Measurements from ENCODE around the gene TRPC5OS. TPM values are rescaled to one million over a fixed set of nuclear protein-coding genes. Genes with fewer than 3 reads are reported as not detected.

The TRPC5OS gene
- total and polyA plus RNA-seq, 2 of the 13 experiments (the other 11 are each of a cell fraction or from before 2014, with no cell fraction given): not detected

- TF ChIP-seq, protein P1, sequence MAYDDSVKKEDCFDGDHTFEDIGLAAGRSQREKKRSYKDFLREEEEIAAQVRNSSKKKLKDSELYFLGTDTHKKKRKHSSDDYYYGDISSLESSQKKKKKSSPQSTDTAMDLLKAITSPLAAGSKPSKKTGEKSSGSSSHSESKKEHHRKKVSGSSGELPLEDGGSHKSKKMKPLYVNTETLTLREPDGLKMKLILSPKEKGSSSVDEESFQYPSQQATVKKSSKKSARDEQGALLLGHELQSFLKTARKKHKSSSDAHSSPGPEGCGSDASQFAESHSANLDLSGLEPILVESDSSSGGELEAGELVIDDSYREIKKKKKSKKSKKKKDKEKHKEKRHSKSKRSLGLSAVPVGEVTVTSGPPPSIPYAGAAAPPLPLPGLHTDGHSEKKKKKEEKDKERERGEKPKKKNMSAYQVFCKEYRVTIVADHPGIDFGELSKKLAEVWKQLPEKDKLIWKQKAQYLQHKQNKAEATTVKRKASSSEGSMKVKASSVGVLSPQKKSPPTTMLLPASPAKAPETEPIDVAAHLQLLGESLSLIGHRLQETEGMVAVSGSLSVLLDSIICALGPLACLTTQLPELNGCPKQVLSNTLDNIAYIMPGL (CRISPR knock-in tag; IDR thresholded peaks at IDR 0.05; ENCODE audit: borderline replicate concordance in 1 of 2, low read depth in 1 of 2): no peak
These were observed 27.4 kb upstream of the TRPC5OS start (continued) for GRCh38 chrX:111848541-111848940.

GRCh38 chrX:111850975-111851374, 25.0 kb upstream of the TRPC5OS start:
- BruUV-seq (replicated peaks): no TSS peak
- H3K4me2 ChIP-seq (ENCODE audit: low read depth, low read length): no peak overlapping the region
- POLR2A ChIA-PET: no interaction called here
- no peaks in the 10 kb centered on the region for H4K20me1 ChIP-seq (ENCODE audit: insufficient read depth, low read length)
- intact Hi-C loops (cut with micrococcal nuclease; ENCODE audit: unreplicated experiment) (no loop called here), in situ Hi-C loops (cut with HindIII; ENCODE audit: extremely low pct_ligation_motif_present, low pct_unique_long_range_greater_than_20kb) (no loop called here)
- H3K9me3 ChIP-seq (ENCODE audit: low read length): no peaks in the 10 kb centered on the region
- DNase-seq (ENCODE audit: low spot score) (no peak), FAIRE-seq (no peak), ATAC-seq (no peak)
- H3K27me3 ChIP-seq (ENCODE audit: control insufficient read depth in 1 of 2, insufficient read depth in 2 of 2, low read length in 2 of 2): no peaks in the 10 kb centered on the region
- no peak overlapping the region for H3K4me3 ChIP-seq (replicated peaks in 1 of 3; ENCODE audit: insufficient read depth in 1 of 3, low read depth in 2 of 3, low read length in 3 of 3)
- H3K36me3 ChIP-seq (replicated peaks in 1 of 2; ENCODE audit: control insufficient read depth in 1 of 2, insufficient read depth in 2 of 2, low read length in 2 of 2): no peaks in the 10 kb centered on the region
- CTCF ChIA-PET (ENCODE audit: low intra/inter-chr PET ratio, low total read pairs): no interaction called here
- H2AFZ ChIP-seq (ENCODE audit: low read length): no peak overlapping the region
- no peaks in the 10 kb centered on the region for H3K79me2 ChIP-seq (ENCODE audit: insufficient read depth, low read length)
- no peak for TF ChIP-seq NFYC (CRISPR knock-in tag; IDR thresholded peaks at IDR 0.05)
- no peak for TF ChIP-seq U2AF2 (IDR thresholded peaks at IDR 0.05; ENCODE audit: low read depth, low read length)
- TF ChIP-seq ZNF780A (CRISPR knock-in tag; IDR thresholded peaks at IDR 0.05): no peak
- no peak for TF ChIP-seq MED13 (CRISPR knock-in tag; IDR thresholded peaks at IDR 0.05)
- TF ChIP-seq THYN1 (CRISPR knock-in tag; IDR thresholded peaks at IDR 0.05; ENCODE audit: borderline replicate concordance, low read depth): no peak
- TF ChIP-seq, protein P2, sequence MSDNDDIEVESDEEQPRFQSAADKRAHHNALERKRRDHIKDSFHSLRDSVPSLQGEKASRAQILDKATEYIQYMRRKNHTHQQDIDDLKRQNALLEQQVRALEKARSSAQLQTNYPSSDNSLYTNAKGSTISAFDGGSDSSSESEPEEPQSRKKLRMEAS (IDR thresholded peaks at IDR 0.05): no peak
- TF ChIP-seq ZIK1 (CRISPR knock-in tag; IDR thresholded peaks at IDR 0.05; ENCODE audit: borderline replicate concordance, low read depth): no peak
- TF ChIP-seq MIER3 (CRISPR knock-in tag; IDR thresholded peaks at IDR 0.05; ENCODE audit: borderline replicate concordance): no peak
- TF ChIP-seq ZNF331 (CRISPR knock-in tag; IDR thresholded peaks at IDR 0.05): no peak
- no peak for TF ChIP-seq ZSCAN21 (CRISPR knock-in tag; IDR thresholded peaks at IDR 0.05; ENCODE audit: borderline replicate concordance)
- TF ChIP-seq GPBP1L1 (CRISPR knock-in tag; IDR thresholded peaks at IDR 0.05): no peak
- TF ChIP-seq TAF1 (CRISPR knock-in tag; IDR thresholded peaks at IDR 0.05): no peak
- H3K4me1 ChIP-seq (ENCODE audit: insufficient read depth, low read length): no peaks in the 10 kb centered on the region
- H3K27ac ChIP-seq (ENCODE audit: extremely low read length, insufficient read depth, low read length): no peak overlapping the region
- H3K9ac ChIP-seq (ENCODE audit: insufficient read depth, low read depth, low read length): no peak overlapping the region
